Epithelial cell of prostate (primary cell): ENCODE measurements around the gene UMAD1.
A peak's percentile ranks its signal among the peaks of the same experiment; 100 is the strongest.

Experiments used
- DNase-seq: peaks from one replicate; pipeline ENCODE4 v3.0.0-alpha.2; 2011; ENCODE audit warnings: low read depth, low spot score
- H3K27ac ChIP-seq: fragments of 450-650 bp; 2 replicates; pipeline ENCODE4 v1.5.1; 2017; ENCODE audit warnings: mild to moderate bottlenecking

UMAD1 gene

DNA sequence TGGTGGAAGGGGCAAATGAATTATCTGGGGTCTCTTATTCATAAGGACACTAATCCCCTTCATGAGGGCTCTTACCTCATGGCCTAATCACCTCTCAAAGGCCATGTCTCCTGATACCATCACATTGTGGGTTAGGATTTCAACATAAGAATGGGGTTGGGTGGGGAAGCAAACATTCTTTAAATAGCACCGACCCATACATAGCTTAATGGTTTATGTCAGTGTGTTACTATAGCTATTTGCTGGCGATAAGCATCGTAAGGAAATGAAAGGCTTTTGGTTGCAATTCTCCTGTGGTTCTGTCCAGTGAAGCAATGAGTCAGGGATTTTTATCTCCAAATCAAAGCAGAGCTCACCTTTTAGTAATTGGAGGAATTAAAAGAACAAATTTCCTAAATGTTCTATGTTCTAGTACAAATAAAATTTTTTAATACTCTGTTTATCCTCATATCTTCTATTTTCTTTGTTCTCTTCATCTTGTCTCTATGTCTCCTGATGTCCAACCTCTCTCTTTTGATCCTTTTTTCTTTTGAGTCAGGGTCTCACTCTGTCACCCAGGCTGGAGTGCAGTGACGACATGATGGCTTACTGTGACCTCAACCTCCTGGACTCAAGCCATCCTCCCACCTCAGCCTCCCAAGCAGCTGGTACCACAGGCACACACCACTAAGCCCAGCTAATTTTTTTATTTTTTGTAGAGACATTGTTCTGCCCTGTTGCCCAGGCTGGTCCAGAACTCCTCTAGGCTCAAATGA is 271.0 kb downstream of the UMAD1 start:
- peak; percentile 77 for DNase-seq
- peak overlapping the region; percentile 40 for H3K27ac ChIP-seq

- no peak overlapping the region for H3K27ac ChIP-seq
- no peak for DNase-seq
Measured at GRCh38 chr7:7912937-7913336, 272.4 kb downstream of the UMAD1 start.

- DNase-seq = no peak
- H3K27ac ChIP-seq = no peak overlapping the region
Measured at GRCh38 chr7:7913504-7913903, 273.0 kb downstream of the UMAD1 start.

GRCh38 chr7:7914547-7914946 is 274.0 kb downstream of the UMAD1 start:
- no peak overlapping the region for H3K27ac ChIP-seq
- no peak for DNase-seq

DNA sequence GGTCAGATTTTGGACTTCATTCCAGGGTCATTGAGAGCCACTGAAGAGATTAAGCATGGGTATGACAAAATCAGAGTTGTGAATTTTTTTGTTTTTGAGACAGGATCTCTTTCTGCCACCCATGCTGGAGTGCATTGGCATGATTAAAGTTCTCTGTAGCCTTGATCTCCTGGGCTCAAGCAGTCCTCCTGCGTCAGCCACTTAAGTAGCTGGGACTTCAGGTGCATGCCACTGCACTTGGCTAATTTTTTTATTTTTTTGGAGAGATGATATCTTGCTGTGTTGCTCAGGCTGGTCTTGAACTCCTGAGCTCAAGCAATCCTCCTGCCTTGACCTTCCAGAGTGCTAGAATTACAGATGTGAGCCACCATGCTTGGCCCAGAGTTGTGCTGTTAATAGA is 275.5 kb downstream of the UMAD1 start:
- DNase-seq = no peak
- H3K27ac ChIP-seq = no peak overlapping the region

DNA sequence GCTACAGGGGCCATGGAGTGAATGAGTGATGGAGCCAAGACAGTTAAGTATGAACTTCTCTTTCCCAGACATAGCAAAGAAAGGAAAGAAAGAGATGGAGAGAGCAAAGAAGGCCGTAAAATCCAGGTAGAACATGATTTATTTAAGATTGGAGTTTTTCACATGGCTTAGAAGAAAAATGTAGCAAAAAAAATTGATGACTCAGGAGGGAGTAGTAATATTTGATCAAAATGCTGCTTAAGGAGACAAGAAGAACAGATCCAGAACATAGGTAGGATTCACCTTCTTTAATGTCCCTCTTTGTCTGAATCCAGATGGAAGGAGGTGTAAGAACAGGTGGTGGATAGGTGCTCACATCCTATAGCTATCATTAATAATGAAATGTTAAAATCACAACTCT is 277.0 kb downstream of the UMAD1 start:
- no peak for DNase-seq
- H3K27ac ChIP-seq = no peak overlapping the region

GRCh38 chr7:7918736-7919448 is 278.3 kb downstream of the UMAD1 start:
- DNase-seq = no peak
- no peak overlapping the region for H3K27ac ChIP-seq

- no peak for DNase-seq
- no peak overlapping the region for H3K27ac ChIP-seq
Measured at GRCh38 chr7:7919449-7919945, 278.9 kb downstream of the UMAD1 start.

- no peak overlapping the region for H3K27ac ChIP-seq
- DNase-seq = no peak
Measured at GRCh38 chr7:7920056-7920455, 279.5 kb downstream of the UMAD1 start.

GRCh38 chr7:7920481-7920880 is 279.9 kb downstream of the UMAD1 start:
- no peak overlapping the region for H3K27ac ChIP-seq
- DNase-seq = no peak

- DNase-seq = no peak
Measured at GRCh38 chr7:7921830-7922229, 281.3 kb downstream of the UMAD1 start.

DNA sequence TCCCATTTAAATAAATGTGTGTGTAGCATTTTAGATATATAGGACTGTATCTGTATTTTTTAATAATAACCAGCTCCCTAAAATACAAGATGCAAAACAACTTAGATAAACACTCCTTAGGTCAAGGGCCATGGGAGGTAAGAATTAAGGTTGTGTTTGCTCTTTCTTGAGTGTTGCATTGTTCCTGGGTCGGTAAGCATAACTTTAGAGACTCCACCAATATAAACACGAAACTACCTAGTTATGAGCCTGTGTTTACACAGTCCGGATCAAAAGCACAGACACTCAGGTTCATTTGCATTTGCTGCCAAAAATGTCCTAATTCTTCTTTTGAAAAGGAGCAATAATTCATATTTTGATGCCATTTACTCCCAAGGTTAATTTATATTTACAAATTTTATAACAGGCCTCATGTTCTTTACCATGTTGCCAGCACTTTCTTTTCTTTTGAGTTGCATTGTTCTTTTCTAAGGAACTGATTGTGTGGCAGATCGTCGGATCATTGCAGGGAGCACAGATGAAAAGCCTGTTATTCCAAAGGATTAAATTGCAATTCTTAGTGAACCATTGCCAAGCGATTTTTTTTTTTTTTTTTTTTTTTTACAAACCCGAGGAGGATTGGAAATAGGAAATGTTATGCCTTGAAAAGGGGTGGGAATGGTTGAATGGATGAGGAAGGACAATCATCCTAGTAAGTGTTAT is 282.3 kb downstream of the UMAD1 start:
- no peak for DNase-seq
- no peak overlapping the region for H3K27ac ChIP-seq

More at GRCh38 chr7:7921830-7922229, 281.3 kb downstream of the UMAD1 start:
- no peak overlapping the region for H3K27ac ChIP-seq

- no peak for DNase-seq
- H3K27ac ChIP-seq = no peak overlapping the region
Measured at GRCh38 chr7:7923818-7924217, 283.3 kb downstream of the UMAD1 start.

GRCh38 chr7:7924303-7924702 is 283.8 kb downstream of the UMAD1 start:
- no peak overlapping the region for H3K27ac ChIP-seq
- DNase-seq = no peak
